GM21786 (cell line): ENCODE data around the gene TMEM273.

Experiments used
- ATAC-seq: cut with Tn5 transposase; IDR thresholded peaks from one replicate; pipeline ENCODE4 v1.9.1; 2021; ENCODE audit not compliant: unreplicated experiment

TMEM273 gene

GRCh38 chr10:49118430-49119074 lies 69.6 kb downstream of the TMEM273 start:
- ATAC-seq, result no peak

GRCh38 chr10:49117376-49118070 lies 70.7 kb downstream of the TMEM273 start:
- ATAC-seq, result no peak

- no peak for ATAC-seq
These were observed 71.4 kb downstream of the TMEM273 start for GRCh38 chr10:49116509-49117375.

- ATAC-seq, result no peak
These were observed 72.2 kb downstream of the TMEM273 start for GRCh38 chr10:49115796-49116508.

GRCh38 chr10:49115015-49115795 lies 73.0 kb downstream of the TMEM273 start, which contains the start of gene VSTM4:
VSTM4 (minus strand) TSS chr10:49115522; CDS start chr10:49115485, 37 bp downstream.
- no peak for ATAC-seq

GRCh38 chr10:49114718-49115014 lies 73.5 kb downstream of the TMEM273 start:
- no peak for ATAC-seq

GRCh38 chr10:49113741-49114141 lies 74.5 kb downstream of the TMEM273 start:
- ATAC-seq, result no peak

- no peak for ATAC-seq
These were observed 75.3 kb downstream of the TMEM273 start for GRCh38 chr10:49112851-49113250.

- ATAC-seq, result no peak
These were observed 76.1 kb downstream of the TMEM273 start for GRCh38 chr10:49112098-49112497.

- ATAC-seq, result no peak
These were observed 76.9 kb downstream of the TMEM273 start for GRCh38 chr10:49111320-49111698.

GRCh38 chr10:49110684-49111319 lies 77.4 kb downstream of the TMEM273 start:
- ATAC-seq, result no peak

GRCh38 chr10:49109669-49110340 lies 78.4 kb downstream of the TMEM273 start:
- ATAC-seq, result no peak

- ATAC-seq, result no peak
These were observed 79.5 kb downstream of the TMEM273 start for GRCh38 chr10:49108656-49109055.

GRCh38 chr10:49107887-49108267 lies 80.3 kb downstream of the TMEM273 start:
- ATAC-seq, result no peak

- no peak for ATAC-seq
These were observed 80.9 kb downstream of the TMEM273 start for GRCh38 chr10:49107111-49107886.

GRCh38 chr10:49106451-49106850 lies 81.7 kb downstream of the TMEM273 start:
- no peak for ATAC-seq

GRCh38 chr10:49105076-49105475 lies 83.1 kb downstream of the TMEM273 start:
- ATAC-seq, result no peak
